OCI-LY7 (cell line): ENCODE results near the gene ZFHX3. TPM values are rescaled to one million over a fixed set of nuclear protein-coding genes. Genes with fewer than 3 reads are reported as not detected.

Source experiments
- BruUV-seq: library from RNA; stranded (reverse); fragments of 400-500 nt; replicated peaks from 2 replicates; lab custom pipeline; 2021; lab: Mats Ljungman, UMichigan
- CTCF ChIA-PET: fragments of 300-600 bp; sonication (Branson Sonifier 250); formaldehyde crosslinking; loops from one replicate; lab custom pipeline; 2022; ENCODE audit warnings: antibody characterized with exemption; ENCODE audit not compliant: unreplicated experiment; lab: Charles Lee
- POLR2A ChIA-PET: fragments of 300-600 bp; sonication (Branson Sonifier 250); formaldehyde crosslinking; loops from one replicate; lab custom pipeline; 2022; ENCODE audit warnings: antibody characterized with exemption; lab: Charles Lee
- DNase-seq: peaks from one replicate; pipeline ENCODE4 v3.0.0-alpha.2; 2015; ENCODE audit warnings: low spot score
- H2AFZ ChIP-seq: fragments of 200-600 bp; sonication (generic), shearing (Covaris generic); 2 replicates; pipeline ENCODE4 v1.6.1; 2014; ENCODE audit warnings: mild to moderate bottlenecking, antibody characterized with exemption, low read length, moderate library complexity
- H3K27ac ChIP-seq: fragments of 200-600 bp; sonication (generic); 2 replicates; pipeline ENCODE4 v1.5.1; 2014; ENCODE audit warnings: mixed run types, low read depth, mild to moderate bottlenecking, moderate library complexity, low read length, inconsistent platforms; ENCODE audit not compliant: poor library complexity, severe bottlenecking
- H3K36me3 ChIP-seq: fragments of 200-600 bp; sonication (generic); 2 replicates; pipeline ENCODE4 v1.6.1; 2014; ENCODE audit warnings: mild to moderate bottlenecking, antibody characterized with exemption, low read length, moderate library complexity, mixed read lengths; ENCODE audit not compliant: insufficient read depth
- H3K4me1 ChIP-seq: fragments of 200-600 bp; sonication (generic); 2 replicates; pipeline ENCODE4 v1.5.1; 2014; ENCODE audit warnings: mild to moderate bottlenecking, low read length; ENCODE audit not compliant: insufficient read depth, poor library complexity, severe bottlenecking
- H3K4me2 ChIP-seq: fragments of 200-600 bp; sonication (generic); 2 replicates; pipeline ENCODE4 v1.6.1; 2014; ENCODE audit warnings: mild to moderate bottlenecking, low read length
- H3K4me3 ChIP-seq: fragments of 200-600 bp; sonication (generic); 2 replicates; pipeline ENCODE4 v1.5.1; 2014; ENCODE audit warnings: mild to moderate bottlenecking, low read depth, low read length; ENCODE audit not compliant: poor library complexity, severe bottlenecking
- H3K79me2 ChIP-seq: fragments of 200-600 bp; sonication (generic); 2 replicates; pipeline ENCODE4 v1.6.1; 2016; ENCODE audit warnings: low read depth, mild to moderate bottlenecking, low read length, moderate library complexity, mixed read lengths; ENCODE audit not compliant: insufficient read depth
- H3K9me2 ChIP-seq: fragments of 200-600 bp; sonication (generic); 2 replicates; pipeline ENCODE4 v1.6.1; 2016; ENCODE audit warnings: mild to moderate bottlenecking, low read length, mixed read lengths; ENCODE audit not compliant: insufficient read depth
- H3K9me3 ChIP-seq: fragments of 200-600 bp; sonication (generic); 2 replicates; pipeline ENCODE4 v1.6.1; 2014; ENCODE audit warnings: mild to moderate bottlenecking, mixed run types, low read length, mixed read lengths
- H4K20me1 ChIP-seq: fragments of 200-600 bp; sonication (generic); 2 replicates; pipeline ENCODE4 v1.6.1; 2014; ENCODE audit warnings: mild to moderate bottlenecking, antibody characterized with exemption, low read length, moderate library complexity, mixed read lengths; ENCODE audit not compliant: insufficient read depth
- CTCF ChIP-seq: fragments of 200-600 bp; sonication (generic); conservative IDR thresholded peaks from 2 replicates; pipeline ENCODE4 v1.5.1; 2014; ENCODE audit warnings: mild to moderate bottlenecking, antibody characterized with exemption, low read length, moderate library complexity, mixed read lengths
- EZH2phosphoT487 ChIP-seq: fragments of 200-600 bp; sonication (generic); IDR thresholded peaks from 2 replicates; pipeline ENCODE4 v1.6.1; 2018; ENCODE audit warnings: low read depth, borderline replicate concordance, mild to moderate bottlenecking, mixed run types, antibody characterized with exemption, low read length, moderate library complexity, mixed read lengths
- intact Hi-C: fragments of 100-400 bp; cut with micrococcal nuclease; formaldehyde crosslinking; loops from one replicate; pipeline ENCODE4 v1.10.0; 2022; ENCODE audit not compliant: unreplicated experiment
- total RNA-seq, 2 experiments: library from RNA; depleted of rRNA in 1 of 2; stranded (reverse); fragments of >200 nt in 1 of 2; shearing (Covaris generic) in 1 of 2; gene quantifications; 2 replicates each; pipeline ENCODE4 v1.2.3, GENCODE V29; 2014 to 2022

Gene ZFHX3
- total RNA-seq, 2 experiments from 2014 or later = 1.3 to 6.2 TPM

DNA sequence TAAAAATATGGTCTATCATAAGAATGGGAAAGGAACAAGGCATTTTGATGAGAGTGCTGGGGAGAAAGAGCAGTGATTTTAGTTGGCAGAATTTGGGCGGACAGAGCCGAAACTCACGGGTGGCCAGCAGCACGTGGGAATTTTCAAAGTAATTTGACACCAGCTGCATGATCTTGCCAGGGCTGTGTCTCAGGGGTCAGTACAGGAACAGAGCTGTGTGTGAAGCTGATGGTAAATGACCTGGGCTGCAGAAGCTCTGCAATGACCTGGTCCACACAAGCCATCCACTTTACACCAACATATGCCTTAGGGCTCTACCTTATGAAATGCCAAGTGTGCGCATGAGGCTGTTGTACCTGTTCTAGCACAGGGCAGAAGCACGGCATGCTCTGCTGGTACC lies 112.0 kb downstream of the ZFHX3 start:
- CTCF ChIA-PET = no interaction called here
- TF ChIP-seq EZH2phosphoT487 = no peak
- TF ChIP-seq CTCF = no peak
- intact Hi-C loops = no loop called here
- Histone ChIP-seq H2AFZ (no peak overlapping the region), H3K4me2 (no peak overlapping the region), H3K9me2 (no peaks in the 10 kb centered on the region), H3K4me3 (no peak overlapping the region), H3K4me1 (no peaks in the 10 kb centered on the region), H3K9me3 (no peaks in the 10 kb centered on the region), H3K36me3 (no peaks in the 10 kb centered on the region), H3K27ac (no peak overlapping the region), H4K20me1 (no peaks in the 10 kb centered on the region; the same call in 1 of the 2 replicates), H3K79me2 (no peaks in the 10 kb centered on the region)
- DNase-seq = no peak
- POLR2A ChIA-PET = interaction anchor here (0.6 to 0.9 kb wide), 2 partner anchors 18 to 21 kb away, joined by 3 to 4 read pairs; no protein-coding TSS in a partner anchor
- no TSS peak for BruUV-seq

DNA sequence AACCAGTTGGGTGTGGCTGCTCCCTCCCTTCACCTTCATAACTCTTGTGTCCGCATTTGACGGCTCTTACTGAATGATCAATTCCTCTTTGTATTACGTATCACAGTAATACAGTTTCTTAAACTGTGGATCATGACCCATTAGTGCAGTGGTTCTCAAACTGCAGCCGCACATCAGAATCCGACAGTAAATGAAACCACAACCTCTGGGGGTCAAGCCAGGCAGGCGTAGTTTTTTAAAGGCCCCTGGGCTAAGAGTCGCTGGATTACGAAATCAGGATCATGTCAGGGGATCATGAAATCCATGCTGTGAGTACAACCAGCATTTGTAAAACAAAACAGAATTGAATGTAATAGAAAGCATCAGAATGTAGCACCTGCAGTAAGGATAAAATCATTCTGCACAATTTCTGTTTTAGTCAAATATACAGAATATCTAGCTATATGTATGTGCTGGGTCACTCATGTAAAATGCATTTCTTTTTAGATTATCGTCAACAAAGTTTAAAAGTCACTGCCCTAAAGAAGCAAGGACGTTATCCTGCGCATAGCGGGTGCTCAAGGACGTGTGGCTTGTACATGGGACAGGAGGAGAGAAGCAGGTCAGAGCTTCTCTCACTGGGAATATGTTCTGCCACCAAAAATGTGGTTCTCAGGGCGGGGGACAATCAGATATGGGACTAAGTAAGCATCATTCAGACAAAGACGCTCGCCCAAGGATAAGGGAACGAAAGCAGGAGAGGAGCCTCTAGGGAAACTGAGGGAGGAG lies 113.1 kb downstream of the ZFHX3 start:
- no TSS peak for BruUV-seq

More for the DNA sequence above, 113.1 kb downstream of the ZFHX3 start:
- no peak overlapping the region for H3K27ac ChIP-seq
- POLR2A ChIA-PET = no interaction called here
- no peak overlapping the region for H3K4me2 ChIP-seq
- DNase-seq = no peak
- intact Hi-C loops = no loop called here
- no peaks in the 10 kb centered on the region for H3K9me3 ChIP-seq
- H3K4me1 ChIP-seq = no peaks in the 10 kb centered on the region
- no peak overlapping the region for H2AFZ ChIP-seq
- no peak for TF ChIP-seq CTCF
- TF ChIP-seq EZH2phosphoT487 = no peak
- no peaks in the 10 kb centered on the region for H3K36me3 ChIP-seq
- H3K9me2 ChIP-seq = no peaks in the 10 kb centered on the region
- H4K20me1 ChIP-seq = no peaks in the 10 kb centered on the region; the same call in 1 of the 2 replicates
- no peak overlapping the region for H3K4me3 ChIP-seq
- CTCF ChIA-PET = no interaction called here
- no peaks in the 10 kb centered on the region for H3K79me2 ChIP-seq
